T47D (cell line): ENCODE measurements around the gene TNS1.
A peak's percentile ranks its signal among the peaks of the same experiment; 100 is the strongest.
"Not testable (repeated sequence)": the region's sequence is repeated elsewhere in the genome, so short reads cannot be mapped to it uniquely, and the experiment has no call there.

Experiments
- DNase-seq, 2 experiments: peaks; one replicate each; pipeline versions ENCODE4 v3.0.0 to v3.0.0-alpha.2; 2011 to 2012; ENCODE audit warnings: low read depth in 1 of 2, low spot score in 1 of 2
- JUND ChIP-seq: IDR thresholded peaks from 2 replicates; pipeline ENCODE4 v1.6.1; 2012; ENCODE audit warnings: low read depth
- in situ Hi-C: cut with HindIII; loops from 2 replicates; pipeline ENCODE4 v1.10.0; 2016; ENCODE audit warnings: low sequenced_read_pairs, low pct_unique_long_range_greater_than_20kb

The TNS1 gene

DNA sequence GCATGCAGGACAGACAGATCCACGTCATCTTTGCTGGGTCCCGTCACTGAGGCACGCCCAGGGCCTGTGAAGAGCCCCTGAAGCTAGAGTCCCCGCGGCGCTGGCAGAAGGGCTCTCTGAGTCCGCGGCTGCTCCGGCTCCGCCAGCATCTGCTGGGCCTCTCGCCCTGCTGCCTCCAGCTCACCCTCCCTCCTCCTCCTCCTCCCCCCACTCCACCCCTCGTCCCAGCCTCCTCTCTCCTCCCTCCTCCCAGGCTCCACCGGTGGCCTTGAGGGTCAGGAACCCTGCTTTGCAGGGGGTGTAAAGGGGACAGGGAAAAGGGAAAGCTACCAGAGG lies at the start of gene TNS1:
Gene TNS1, minus strand, starts transcription at position 151 of the 336 bp plus-strand sequence. Its CDS starts 123 bp downstream, at position 28.
- no peak for TF ChIP-seq JUND
- in situ Hi-C loops, result no loop called here
- no peak for DNase-seq

DNA sequence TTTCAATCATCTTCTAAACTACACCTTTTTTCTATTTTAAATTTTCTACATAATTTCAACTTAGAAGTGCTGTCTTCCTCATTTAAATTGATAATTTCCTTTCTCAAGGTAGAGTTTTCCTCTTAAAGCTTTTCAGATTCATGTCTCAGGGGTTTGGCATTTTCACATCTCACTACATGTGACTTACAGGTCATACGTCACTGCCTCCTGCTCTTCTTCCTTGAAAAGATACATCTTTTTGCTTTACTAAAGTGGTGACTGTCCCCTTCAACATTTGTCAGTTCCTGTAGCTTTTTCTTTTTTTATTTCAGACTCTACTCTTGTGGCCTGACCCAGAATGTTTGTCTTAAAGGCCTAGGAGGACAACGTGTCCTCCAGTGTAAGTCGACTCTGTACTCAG lies 49.1 kb upstream of the TNS1 start:
- TF ChIP-seq JUND, result no peak
- in situ Hi-C loops, result no loop called here
- no peak for DNase-seq

DNA sequence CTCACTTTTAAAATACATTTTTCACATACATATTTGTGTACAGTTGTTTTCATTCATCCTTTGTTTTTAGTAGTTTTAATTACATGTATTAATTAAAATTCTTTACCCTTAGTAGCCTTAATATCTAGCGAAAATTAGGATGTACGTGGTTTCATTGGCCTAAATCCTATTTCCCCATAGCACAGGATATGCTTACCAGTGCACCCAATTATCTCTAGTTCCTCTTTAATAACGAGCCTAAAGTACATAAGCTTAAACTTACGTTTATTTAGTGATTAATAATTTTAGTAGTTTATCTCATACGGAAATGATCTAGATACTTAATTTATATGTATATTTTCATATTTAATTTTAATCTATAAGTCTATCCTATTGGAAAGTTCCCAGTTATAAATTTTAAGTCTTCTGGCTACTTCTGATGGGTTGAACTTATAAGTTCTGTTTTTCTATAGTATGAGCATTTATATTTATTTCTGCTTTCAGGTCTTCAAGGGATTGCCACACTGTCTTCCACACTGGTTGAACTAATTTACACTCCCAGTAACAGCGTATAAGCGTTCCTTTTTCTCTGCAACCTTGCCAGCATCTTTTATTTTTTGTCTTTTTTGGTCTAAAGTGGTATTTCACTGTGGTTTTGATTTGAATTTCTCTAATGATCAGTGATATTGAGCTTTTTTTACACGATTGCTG lies 44.9 kb upstream of the TNS1 start:
- no peak for DNase-seq
- no peak for TF ChIP-seq JUND

DNA sequence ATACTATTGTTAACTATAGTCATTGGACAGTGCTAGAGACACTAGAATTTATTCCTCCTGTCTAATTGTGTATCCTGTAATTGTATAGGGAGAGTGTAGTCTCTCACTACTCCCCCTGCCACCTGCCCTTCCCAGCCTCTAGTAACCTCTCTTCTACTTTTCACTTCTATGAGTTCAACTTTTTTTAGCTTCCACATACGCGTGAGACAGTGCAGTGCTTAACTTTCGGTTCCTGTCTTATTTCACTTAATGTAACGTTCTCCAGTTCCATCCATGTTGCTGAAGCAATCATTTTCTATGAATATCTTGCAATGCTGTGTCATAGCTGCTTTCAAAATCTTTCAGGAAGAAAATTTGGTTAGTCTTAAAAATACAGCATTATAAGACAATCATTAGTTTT lies 43.4 kb upstream of the TNS1 start:
- no peak for TF ChIP-seq JUND
- DNase-seq, result no peak
- in situ Hi-C loops, result no loop called here

More for the DNA sequence above, 44.9 kb upstream of the TNS1 start:
- in situ Hi-C loops, result no loop called here

DNA sequence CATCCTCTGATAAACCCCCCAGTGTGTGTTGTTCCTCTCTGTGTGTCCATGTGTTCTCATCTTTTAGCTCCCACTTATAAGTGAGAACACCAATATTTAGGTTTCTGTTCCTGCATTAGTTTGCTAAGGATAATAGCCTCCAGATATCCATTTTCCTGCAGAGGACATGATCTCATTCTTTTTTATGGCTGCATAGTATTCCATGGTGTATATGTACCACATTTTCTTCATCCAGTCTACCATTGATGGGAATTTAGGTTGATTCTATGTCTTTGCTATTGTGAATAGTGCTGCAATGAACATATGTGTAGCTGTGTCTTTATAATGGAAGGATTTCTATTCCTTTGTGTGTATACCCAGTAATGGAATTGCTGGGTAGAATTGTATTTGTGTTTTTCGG lies 41.8 kb upstream of the TNS1 start:
- in situ Hi-C loops, DNase-seq: not testable (repeated sequence)

DNA sequence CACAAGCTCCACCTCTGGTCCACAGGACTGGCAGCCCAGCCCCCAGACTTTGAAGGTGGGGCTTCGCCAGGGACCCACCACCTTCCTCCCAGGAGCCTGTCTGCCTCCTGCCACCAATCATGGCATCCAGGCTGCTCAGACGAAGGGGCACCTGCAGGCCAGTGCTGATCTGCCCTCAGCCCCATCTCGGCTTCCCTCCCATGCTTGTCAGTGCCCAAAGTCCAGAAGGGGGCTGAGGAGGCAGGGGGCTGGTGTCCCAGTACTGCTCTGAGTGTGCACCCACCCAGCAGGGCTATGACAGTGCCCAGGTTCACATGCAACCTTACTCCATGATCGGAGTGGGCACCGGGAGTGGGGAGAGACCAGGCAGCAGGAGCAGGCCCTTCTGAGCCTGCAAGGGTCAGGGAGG lies 40.9 kb upstream of the TNS1 start:
- no peak for TF ChIP-seq JUND
- in situ Hi-C loops, result no loop called here
- DNase-seq, result no peak

DNA sequence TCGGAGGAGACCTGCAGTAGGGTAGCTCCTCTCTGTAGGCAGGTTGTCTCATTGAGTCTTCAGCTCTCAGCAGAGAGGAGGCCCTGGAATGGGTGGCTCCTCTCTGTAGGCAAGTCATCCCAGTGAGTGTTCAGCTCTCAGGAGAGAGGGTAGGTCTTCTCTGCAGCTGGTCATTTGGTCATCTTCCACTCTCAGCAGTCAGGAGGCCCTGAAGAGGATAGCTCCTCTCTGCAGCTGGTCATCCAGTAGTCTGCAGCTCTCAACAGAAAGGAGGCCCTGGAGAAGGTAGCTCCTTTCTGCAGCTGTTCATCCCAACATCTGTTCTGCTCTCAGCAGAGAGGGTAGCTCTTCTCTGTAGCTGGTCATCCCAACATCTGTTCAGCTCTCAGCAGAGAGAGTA lies 40.3 kb upstream of the TNS1 start:
- in situ Hi-C loops, result no loop called here
- TF ChIP-seq JUND, result no peak
- DNase-seq, result peak in 1 of 2 experiments; percentile 7

DNA sequence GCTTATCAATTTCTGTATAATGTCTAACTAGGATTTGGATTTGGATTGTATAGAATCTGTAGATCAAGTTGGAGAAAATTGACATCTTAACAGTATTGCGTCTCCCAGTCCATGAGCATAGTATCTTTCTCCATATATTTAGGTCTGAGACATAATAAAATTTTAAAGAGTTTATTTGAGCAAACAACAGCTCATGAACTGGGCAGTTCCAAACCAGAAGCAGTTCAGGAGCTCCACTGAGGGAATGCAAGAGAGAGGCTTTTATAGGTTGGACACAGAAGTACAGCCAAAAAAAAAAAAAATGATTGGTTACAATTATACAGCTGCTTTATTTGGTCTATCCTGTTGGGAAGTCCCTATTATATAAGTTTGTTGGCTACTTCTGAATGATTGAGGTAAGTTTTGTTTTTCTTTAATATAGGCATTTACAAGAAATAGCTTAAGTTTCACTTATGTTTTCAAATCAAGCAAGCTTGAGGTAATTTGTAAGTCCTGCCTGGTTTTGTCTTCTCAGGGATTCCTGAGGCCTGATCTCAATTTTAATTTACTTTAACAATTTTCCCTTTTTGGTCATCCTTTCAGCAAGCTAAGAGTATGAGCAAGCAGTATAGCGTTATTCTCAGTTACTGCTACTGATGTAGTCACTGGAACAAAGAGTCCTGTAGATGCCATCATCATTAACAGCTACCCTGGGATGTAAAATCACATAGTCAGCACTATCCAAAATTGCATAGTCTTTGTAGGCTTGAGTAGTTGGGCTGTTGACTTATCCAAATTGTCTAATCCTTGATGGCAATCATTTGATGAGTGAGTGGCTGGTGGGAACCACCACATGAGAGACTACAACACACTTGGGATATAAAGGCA lies 38.7 kb upstream of the TNS1 start:
- no peak for TF ChIP-seq JUND
- no peak for DNase-seq
- in situ Hi-C loops, result no loop called here

DNA sequence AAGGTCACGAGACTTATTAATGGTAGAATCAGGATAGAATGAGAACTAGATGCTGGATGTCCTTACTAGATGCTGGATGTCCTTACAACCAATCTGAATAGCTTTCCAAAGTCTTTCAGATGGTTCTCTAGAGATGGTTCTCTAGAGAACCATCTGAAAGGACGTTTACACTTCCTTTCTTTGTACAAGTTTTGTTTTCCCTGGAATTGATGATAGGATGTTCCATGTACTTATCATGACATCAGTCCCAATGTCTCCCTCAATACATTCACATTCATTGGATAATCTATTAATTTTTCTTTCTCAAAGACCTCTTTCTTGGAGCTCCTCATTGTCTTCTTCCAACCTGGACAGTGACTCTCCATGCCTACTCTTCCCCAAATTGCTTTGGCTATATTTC lies 38.1 kb upstream of the TNS1 start:
- no peak for DNase-seq
- in situ Hi-C loops, result no loop called here
- TF ChIP-seq JUND, result no peak

DNA sequence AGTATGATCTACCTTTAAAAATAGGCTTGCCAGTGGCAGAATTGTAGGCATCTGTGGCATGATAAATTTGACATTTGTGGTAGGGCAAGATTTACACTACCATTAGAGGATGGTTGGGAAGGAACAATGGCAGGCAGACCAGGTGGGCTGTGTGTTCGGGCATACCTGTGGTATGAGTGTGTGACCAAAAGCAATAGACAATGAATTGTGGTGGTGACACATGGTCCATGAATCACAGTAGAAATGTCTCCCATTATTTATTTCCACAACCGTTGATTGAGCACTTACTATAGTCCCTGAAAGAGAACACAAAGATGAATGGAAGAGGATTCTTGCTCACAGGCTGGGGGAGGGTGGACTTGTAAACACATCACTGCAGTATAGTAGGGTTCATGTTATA lies 36.4 kb upstream of the TNS1 start:
- no peak for DNase-seq
- in situ Hi-C loops, result no loop called here

DNA sequence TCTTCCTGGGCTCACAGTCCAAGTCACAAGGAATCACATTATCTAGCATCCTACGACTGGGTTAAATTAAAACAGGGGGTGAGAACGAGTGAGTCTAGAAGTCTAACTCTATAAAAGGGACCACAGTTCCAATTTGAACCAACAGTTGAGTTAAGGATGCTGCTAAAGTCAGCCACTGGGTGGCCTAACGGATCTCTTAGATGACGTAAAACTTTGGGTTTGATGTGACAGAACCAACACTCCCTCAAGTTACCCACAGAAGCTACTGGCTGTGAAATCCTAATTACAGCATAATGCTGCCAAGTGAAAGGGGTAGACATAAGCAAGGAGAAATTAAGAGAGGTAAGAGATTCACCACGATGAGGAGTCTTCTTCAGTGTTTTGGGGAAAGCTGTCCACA lies 33.6 kb upstream of the TNS1 start:
- DNase-seq, result no peak
- in situ Hi-C loops, result no loop called here
- no peak for TF ChIP-seq JUND

More for the DNA sequence above, 36.4 kb upstream of the TNS1 start:
- no peak for TF ChIP-seq JUND

DNA sequence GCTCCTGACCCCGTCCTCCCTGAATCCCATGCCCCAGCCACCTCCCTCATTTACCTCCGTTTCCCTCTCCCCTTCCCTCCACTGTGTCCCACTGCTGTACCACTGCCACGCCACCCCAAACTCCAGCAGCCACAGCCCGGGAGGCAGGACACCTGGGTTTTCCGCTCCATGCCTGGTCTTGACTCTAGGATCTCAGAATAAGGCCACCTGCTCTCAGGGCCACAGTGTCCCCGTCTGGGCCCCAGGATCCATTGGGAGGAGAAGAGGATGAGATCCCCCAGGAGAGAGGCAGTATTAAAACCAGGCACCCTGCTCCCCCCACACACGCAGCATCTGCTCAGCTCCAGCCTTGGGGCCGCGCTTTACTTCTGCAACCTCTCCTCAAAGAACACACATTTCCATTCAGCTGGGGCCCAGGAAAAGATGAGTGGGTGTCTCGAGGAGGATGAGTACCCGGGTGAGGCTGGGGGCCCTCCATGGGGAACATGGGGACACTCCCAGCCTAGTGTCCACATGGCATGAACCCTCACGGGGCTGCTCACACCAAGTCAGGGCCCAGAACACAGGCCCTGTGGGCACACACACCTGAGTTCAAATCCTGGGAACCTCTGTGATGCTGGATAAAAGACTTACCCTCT lies 32.8 kb upstream of the TNS1 start:
- in situ Hi-C loops, result no loop called here
- no peak for DNase-seq
- no peak for TF ChIP-seq JUND

DNA sequence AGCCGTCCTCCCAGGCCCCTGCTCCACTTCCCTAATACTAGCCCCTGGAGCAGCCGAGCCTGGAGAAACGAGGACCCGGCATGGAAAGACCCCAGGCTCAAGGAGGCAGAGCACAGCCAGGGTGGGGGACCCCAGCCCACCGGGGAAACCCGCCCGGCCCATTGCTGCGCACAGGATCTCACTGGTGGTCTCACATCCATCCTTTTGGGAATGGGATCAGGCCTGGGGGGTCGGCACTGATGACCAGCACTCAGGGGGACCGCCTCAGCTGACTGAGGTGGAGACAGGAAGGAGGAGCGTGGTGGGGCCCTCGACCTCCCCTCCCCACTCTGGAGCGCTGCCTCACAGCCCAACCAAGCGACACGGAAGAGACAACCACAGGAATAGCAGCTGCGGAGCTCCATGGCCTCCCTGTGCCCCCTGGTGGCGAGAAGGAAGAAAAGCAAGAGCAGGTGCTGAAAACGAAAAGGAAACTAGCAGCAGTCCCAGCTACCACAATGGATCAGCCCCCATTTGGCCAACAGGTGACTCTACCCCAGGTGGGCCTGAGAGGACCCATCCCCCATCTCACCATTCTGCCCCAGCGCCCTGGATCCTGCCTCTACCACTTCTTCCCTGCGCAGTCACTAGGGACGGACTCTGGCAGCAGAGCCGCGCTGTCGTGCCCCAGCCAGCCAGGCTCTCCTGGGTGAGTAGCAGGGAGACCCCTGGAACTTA lies 31.9 kb upstream of the TNS1 start:
- in situ Hi-C loops, result not testable (repeated sequence)
- peak; percentile 33 to 54 for DNase-seq
